NCI-H524 (cell line): ENCODE data around the gene TMEM204.

ENCODE experiments used
- DNase-seq, 2 experiments: peaks; one replicate each; lab custom pipeline; 2025; lab: John Stamatoyannopoulos, UW

Gene TMEM204

DNA sequence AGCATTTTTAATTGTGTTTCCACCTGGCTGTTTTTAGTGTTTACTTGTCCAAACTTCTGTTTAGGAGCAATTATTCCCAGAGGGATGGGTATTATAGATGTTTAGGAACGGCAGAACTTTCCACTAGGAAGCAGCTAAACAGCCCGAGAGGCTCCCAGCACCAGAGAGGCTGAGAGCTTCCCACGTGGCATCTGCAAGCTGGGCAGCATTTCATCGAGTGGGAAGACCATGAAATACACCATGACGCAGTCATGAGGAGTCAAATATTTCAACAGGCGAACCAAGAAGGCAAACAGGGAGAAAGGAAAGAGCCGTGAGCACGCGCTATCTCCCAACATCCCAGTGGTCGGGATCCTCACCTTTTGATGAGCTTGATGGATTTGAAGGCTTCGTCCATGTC is 24.1 kb downstream of the TMEM204 start:
- no peak for DNase-seq

DNA sequence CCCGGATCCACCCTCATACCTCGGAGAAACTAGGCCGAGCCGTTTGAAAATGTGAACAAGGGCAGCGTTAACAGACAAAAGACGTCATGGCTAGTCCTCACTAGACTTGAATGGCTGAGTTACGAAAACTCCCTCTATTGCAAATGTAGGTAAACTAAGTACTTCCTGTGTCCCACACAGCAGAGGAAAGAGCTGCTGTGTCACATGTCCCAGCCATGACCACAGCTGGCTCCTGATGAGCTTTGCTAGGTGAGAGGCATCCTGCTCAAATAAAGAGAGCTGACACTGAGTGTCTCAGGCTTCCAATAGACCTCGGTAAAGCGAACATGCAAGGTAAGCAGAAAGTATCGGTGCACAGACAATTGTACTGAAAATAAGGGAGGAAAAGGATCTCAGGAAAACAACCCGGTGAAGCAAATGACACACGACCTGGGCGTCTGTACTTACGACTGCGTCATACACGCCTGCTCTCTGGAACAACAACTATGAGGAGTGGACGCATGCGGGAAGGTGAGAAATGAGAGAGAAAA is 26.0 kb downstream of the TMEM204 start:
- no peak for DNase-seq

DNA sequence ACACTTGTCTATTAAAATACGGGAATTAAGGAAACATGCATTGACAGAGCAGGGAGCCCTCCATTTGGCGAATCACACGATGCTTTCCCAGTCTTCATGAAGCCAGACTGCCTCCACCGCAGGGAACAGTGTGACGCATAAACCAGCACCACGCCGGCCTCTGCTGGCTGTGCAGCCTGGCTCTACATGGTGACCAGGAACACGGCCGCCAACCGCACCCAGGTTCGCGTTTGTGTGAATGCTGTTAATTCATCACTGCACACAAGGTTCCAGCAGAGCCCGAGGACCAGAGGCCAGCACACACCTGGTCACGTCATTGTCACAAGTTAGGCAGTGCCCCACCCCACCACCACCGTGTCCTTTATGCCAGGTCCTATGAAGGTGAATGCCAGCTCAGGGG is 26.7 kb downstream of the TMEM204 start:
- no peak for DNase-seq

DNA sequence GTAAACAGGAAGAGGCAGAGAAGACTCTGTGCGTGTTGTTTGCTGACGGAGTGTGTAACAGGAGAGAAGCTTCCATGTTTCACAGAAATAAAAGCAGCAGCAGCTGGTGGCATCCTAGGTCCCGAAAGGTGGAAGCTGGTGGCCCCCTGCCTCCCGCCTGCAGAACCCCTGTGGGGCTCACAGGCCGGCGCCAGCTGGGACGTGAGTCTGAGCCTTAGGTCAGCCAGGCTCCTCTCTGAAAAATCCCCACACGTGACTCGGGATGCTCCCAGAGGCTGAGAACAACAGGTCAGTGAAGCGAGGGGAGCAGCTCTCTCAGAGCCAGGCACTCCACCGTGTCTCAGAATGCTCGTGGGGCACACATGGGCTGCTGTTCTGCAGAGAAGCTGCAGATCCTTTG is 27.4 kb downstream of the TMEM204 start:
- no peak for DNase-seq

DNA sequence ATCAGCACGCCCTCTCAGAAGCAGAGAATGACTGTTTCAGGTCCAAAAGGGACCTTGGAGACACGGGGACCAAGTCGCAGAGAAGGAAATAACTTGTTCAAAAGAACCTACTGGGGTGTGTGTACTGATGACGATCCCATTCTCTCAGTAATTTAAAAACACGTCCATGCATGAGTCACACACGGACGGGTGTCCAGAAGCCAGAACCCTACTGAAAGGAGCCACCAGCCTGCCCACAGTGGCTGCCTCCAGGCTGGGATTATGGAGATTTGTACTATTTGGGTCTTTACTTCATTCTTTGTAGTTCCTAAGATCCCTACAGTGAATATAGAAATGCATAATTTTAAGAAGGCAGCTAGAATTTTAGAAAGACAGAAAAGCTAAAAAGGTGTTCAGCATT is 27.8 kb downstream of the TMEM204 start:
- DNase-seq = no peak

DNA sequence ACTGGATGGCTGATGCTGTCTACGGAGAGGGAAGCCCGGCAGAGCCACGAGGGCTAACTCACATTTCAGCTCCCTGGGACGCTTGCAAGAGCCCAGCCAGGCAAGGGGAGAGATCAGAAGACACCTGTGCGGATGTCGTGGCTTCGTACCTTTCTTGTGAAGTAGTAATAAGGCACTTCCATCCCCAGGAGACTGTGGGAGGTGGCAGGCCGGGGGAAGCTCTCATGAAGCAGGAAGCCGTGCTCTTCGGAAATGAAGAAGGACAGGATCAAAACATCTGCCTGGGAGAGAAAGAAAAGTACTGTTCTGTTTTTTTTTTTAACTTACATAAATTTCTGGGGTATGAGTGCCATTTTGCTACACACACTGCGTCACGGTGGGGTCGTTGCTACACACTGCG is 28.4 kb downstream of the TMEM204 start:
- no peak for DNase-seq

DNA sequence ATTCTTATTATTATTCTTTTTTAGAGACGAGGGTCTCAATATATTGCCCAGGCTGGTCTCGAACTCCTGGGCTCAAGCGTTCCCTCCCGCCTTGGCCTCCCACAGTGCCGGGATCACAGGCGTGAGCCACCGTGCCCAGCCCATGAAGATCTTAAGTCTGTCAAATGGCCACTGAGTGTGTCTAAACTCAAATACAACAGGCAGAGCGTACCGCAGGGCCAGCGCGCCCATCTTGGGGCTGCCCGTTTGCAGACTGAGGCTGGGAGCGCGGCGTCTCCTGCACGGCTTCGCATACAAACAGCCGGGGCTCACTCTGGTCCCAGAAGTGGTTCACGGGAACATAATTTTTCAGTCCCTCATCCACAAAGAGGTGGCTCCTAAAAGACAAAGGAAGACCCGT is 30.3 kb downstream of the TMEM204 start:
- DNase-seq = no peak

DNA sequence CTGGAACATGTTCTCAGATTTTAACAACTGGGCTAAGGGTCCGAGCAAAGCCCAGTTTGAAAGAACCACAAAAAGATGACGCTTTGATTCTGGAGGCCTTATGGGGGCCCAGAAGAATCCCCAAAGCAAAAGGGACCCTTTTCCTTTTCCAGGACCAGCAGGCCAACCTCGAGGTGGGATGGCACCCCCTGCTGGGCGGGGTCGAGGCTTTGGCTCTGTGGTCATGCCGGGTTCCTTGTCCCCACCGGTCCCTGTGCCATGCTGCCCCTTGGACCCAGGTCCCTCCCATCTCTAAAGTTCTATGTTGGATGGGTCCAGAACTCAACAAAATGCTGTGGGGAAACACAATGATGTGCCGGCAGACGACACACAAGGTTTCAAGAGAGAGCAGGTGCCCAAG is 30.9 kb downstream of the TMEM204 start:
- no peak for DNase-seq

DNA sequence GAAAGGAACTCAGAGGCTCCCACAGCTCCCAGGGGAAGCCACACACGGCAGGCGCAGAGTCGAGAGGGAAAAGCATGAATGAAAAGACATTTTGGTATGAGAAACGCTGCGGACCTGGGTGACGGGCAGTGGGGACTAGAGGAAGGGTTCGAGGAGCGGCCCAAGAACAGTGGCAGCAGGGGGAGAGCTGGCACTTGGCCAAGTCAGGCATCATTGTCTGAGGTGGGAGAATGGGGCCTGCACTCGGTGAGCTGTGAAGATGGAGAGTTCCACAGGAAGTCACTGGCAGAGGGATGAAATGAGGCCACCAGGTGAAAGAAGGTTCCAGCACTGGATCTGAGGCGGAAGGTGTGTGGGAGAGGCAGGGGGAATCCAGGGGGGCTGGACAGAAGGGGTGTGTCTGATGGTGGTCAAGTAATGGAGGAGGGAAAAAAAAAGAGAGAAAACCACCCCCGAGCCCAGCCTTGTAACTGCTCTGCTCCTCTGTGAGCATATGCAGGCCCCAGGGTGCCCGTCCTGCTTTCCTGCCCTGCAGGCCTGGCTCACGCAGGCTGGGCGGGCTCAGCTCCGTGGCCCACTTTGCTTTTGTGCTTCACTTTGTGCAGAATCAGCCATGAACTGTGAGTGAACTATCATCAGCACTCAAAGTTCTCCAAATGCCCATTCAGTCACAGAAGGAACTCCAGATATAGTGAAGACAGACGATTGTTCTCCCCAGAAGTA is 31.8 kb downstream of the TMEM204 start:
- no peak for DNase-seq

DNA sequence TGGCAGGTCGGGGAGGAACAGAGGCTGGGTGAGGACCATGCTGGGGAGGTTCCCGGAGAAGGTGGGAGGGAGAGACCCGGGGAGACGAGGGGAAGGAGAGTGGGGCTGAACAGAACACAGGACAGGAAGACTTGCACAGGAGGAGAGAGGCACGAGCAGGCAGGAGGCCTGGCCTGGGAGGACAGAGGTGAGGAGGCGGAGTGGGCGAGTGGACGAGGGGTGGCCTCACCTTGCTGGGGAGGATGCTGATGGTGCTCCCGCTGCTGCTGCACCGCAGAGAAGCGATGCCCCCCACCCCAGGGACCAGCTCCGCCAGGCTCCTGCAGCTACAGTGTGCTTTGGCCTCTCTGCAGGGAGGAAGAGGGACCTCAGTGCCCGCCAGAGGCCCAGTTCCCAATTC is 34.5 kb downstream of the TMEM204 start:
- DNase-seq = no peak

DNA sequence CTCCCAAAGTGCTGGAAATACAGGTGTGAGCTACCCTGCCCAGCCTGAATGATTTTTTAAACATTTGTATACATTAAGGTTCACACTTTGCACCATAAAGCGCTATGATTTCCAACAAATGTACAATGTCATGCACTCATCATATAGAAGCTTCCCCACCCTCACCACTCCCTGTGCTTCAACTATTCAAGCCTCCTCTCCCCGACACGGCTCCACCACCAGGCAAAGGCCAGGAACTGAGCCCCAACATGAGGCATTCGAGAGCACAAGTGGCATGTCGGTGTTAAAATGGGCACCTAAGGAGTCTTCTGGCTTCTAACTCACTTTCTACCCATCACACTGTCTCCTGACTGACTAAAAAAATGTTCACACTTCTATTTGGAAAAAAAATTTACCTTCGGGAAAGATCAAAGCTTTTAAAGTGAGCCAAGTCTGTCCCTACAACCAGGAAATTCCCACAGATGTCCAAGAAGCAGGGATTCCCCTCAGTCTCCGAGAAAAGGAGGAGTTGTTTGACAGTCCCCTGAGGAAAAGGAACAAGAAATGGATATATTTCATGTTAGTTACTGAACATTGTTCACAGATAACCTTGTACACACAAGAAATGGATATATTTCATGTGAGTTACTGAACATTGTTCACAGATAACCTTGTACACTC is 37.7 kb downstream of the TMEM204 start:
- DNase-seq = no peak

DNA sequence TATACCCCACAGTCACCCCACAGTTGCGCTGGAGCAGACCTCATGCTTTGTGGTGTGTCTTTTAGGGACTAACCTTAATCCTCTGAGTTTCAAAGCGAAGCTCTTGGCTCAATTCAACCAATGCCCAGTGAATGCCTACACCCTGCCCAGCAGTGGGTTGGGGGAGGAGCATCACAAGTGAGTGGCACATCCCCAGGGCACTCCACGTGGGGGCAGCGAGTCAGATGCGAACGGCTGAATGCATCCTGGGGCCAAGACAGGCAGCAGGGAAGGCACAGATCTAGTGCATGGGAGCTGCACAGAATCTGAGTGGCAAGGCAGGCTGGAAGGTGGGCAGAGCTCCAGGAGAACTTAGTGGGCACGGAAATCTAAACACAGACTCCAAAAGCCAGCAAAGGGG is 39.2 kb downstream of the TMEM204 start:
- no peak for DNase-seq

DNA sequence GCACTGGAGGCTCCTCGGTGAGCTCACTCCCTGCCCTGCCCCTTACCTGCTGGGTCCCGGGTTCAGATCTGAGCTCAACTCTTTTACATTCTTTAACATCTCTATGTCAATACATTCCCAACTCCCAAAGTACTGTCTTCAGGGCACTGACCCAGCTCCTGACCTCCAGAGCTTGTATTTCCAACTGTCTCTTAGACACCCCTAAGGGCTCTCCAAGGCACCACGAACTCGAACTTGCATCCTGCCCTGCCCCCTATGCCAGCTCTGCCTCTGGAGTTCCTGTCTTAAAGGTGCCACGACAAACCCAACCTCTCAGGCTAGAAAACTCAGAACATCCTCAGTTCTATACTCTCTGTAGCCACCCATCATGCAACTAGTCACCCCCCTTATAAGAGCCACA is 39.8 kb downstream of the TMEM204 start:
- no peak for DNase-seq

DNA sequence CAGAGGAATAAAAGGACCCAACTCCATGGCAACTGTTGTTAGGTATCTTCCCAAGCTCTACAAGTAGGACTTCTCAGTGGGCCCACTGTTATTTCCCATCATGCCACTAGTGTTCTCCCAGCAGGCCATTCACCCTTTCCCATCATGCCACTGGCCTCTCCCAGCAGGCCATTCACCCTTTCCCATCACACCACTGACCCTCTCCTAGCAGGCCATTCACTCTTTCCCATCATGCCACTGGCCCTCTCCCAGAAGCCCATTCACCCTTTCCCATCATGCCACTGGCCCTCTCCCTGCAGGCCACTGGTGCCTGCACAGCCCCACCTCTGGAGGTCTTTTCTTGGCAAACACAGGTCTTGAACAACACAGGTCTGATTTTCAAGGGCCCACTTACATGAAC is 42.1 kb downstream of the TMEM204 start:
- no peak for DNase-seq

DNA sequence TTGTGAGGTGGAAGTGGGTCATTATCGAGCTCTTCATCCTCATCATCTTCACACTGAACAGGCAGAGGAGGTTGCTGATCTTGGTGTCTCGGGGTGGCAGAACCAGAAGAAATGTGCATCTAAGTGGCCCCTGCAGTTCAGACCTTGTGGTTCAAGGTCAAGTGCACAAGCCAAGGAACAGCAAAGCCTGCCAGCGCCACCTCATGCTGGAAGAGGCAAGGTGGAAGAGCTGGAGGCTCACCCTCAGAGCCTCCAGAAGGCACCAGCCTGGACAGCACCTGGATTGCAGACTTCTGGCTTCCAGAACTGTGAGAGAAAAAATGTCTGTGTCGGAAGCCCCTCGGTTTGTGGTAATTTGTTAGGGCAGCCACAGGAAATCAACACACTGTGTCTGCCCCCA is 45.7 kb downstream of the TMEM204 start:
- no peak for DNase-seq

DNA sequence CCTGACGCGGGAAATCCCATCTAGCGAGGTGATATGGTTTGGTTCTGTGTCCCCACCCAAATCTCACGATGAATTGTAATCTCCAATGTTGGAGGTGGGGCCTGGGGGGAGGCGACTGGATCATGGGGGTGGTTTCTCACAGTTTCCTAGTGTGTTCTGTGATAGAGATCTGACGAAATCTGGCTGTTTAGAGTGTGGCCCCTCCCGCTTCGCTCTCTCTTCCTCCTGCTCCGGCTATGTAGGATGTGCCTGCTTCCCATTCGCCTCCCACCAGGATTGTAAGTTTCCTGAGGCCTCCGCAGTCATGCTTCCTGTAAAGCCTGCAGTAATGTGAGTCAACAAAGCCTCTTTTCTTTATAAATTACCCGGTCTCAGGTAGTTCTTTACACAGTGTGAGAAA is 46.8 kb downstream of the TMEM204 start:
- no peak for DNase-seq

DNA sequence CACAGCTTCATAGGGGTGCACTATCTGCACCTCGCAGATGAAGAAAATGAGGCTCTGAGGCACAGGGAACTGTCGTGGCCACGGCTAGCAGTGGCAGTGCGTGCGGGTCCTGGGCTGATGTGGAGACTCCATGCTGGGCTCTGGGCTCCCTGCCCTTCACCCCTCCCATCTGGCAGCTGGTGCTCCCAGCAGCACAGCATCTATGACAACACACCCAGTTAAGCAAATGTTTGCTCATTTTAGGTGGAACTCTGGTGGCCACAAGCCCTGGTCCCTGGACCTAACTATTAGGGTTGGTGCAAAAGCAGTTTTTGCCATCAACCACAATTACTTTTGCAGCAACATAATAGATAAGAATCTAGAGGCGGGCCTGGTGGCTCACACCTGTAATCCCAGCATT is 47.5 kb downstream of the TMEM204 start:
- no peak for DNase-seq

DNA sequence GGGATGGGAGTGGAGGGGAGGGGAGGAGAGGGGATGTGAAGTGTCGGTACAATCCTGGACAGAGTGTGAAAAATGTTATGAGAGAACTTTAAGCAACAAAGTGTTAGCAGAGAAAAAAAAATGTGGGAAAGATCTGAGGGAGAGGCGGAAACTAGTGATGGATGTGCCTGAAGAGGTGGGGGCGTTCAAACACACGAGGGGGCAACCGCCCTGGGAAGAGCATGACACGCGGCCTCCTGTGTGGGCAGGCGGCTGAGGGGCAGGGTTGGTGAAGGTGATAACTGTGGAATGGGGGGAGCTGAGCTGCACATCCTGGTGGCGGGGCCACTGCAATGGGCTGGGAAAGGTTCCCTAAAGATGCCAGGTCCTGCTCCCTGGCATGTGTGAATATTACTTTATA is 48.3 kb downstream of the TMEM204 start:
- no peak for DNase-seq

DNA sequence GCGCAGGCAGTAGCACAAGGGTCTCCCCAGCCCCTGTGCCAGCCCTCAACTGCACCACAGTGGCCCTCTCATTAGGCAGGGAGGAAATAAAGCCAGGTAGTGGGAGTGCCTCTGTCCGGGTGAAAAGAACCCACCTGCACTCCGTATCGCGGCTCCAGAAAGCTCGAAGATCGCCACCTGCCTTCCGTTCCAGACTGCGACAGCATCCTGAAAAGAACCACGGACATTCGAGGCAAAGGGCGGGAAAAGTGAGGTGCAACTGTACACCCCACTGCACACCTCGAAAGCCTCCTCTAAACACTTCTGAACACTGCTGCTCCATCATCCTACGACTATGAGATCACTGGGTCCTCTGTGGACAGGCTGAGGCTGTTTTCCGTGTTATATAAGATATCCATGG is 49.7 kb downstream of the TMEM204 start:
- no peak for DNase-seq

DNA sequence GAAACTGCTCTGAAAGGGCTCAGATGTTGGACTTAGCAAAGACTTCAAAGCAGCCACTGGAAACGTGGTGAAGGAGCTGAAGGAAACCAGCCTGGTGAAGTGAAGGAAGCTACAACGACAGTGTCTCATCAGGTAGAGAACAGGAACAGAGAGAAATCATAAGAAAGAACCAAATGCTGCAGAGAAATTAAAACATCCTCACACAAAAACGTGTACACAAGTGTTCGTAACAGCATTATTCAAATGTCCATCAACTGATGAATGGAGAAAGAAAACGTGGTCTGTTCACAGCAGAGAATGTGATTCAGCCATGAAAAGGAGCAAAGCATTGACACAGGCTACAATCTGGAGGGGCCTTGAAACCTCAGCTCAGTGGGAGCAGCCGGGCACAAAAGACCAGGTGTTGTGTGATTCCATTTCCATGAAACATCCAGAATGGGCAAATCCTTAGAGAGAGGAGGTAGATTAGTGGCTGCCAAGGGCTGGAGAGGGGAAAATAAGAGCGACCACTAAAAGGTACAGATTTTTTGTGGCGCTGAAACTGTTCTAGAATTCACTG is 51.5 kb downstream of the TMEM204 start:
- no peak for DNase-seq

DNA sequence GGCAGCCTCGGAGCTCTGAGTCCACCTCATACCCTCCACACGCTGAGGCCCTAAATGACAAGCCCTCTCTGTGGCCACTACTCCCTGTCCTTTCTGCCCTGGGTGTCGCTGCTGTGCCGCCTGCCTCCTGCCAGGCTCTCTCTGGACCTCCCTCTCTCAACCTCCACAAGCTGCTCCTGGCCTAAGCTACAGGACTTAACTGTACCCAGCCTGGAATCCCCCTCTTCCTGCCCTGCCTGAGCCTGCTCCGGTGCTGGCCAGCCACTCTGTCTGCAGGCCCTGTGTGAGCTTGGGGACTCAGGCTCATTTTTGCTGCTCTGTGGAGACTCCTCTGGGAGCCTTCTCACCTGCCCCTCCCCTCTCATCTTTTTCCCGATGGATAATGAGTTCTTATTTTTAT is 56.9 kb downstream of the TMEM204 start:
- DNase-seq = no peak

DNA sequence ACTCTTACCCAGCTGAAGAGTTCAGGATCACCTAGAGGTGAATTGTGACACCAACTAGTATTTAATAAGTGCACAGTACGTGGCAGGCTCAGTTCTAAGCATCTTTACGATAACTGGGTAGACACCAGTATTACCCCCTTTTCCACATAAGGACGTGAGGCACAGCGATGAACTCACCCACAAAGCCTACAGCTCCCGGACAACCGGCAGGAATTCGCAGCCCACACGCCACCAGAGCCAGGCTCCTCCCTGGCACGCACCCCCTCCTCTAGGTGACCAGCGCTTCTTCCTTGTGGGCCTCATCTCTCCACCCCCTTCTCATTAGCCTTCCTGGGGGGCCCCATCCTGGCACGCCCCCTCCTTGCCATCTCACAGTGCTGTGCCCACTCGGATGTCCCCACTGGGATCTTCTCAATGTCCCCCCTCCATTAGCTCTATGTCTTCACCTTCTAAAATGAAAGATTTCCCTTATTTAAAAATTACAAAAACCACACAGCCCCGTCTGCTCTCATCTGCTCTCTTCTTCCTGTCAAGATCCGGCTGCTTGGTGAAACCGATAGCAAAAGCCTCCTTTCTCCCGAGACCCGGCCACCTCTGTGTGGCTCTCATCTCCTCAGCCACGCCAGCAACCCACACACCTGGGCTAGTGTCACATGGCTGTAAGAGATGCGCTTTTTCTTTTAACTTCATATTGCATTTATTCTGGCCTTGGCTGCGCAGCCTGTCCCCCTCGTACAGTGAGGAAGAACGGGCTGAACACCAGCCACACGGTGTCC is 57.7 kb downstream of the TMEM204 start:
- no peak for DNase-seq

DNA sequence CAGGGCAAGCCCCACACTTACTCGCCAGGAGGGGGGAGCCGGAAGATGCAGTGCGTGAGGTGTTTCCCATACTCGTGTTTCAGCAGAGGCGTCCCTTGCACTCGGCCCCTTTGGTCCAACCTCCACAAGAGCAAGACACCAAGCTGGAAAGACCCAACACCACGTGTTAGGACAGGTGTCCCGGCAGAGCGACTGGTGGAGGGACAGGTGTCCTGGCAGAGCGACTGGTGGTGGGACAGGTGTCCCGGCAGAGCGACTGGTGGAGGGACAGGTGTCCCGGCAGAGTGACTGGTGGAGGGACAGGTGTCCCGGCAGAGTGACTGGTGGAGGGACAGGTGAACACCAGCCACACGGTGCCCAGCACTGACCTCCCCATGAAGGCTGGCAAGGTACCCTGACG is 59.0 kb downstream of the TMEM204 start:
- no peak for DNase-seq
